HG03108 (cell line): Measurements from ENCODE around the gene ZNRF3.

Experiments
- ATAC-seq: cut with Tn5 transposase; IDR thresholded peaks from one replicate; pipeline ENCODE4 v1.9.1; 2021; ENCODE audit warnings: moderate library complexity; ENCODE audit not compliant: unreplicated experiment

The ZNRF3 gene

DNA sequence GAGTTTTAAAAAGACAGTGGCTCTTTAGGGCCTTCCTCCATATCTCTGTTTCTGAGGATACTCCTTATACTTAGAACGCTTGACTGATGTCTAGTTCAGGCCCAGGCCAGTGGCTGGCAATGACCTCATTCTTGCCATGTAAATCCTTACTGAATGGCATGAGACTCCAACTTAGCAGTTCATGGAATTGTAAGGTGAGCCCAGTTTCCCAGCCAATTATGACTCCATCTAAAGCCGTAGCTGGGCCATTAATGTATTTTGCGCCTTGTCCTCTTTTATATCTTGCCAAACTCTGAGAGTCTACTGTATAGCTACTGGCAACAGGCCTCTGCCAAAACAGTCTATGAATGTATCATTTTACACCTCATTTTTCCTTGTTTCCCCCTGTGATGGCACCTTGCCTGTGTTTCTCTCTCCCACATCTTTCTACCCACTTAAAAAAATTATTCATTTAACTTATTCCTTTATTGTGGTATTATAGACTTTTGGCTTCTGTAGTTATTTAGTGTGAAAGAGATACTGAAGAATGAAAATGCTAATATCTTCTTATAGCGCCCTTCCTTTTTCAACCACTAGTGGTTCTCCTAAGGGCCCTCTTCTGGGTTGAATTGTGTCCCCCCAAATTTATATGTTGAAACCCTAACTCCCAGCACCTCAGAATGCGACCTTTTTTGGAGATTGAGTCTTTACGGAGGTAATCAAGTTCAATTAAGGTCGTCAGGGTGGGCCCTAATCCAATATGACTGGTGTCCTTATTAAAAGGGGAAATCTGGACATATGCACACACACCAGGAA is 67.4 kb downstream of the ZNRF3 start:
- no peak for ATAC-seq

DNA sequence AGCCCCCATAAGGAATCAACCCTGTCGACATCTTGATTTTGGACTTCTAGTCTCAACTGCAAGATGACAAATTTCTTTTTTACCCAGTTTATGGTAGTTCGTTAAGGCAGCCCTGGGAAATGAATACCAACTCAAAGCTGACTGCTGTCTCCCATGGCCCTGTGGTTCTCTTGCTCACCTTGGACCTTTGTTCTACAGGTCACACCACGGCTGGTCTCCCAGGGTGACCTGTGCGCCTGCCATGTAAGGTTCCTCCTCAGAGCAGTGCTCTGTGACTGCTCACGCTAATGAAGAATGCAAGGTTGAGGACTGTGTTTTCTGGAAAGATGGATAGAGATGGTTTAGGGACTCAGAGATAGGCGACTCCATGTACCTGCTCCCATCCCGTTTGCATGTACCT is 68.2 kb downstream of the ZNRF3 start:
- no peak for ATAC-seq

DNA sequence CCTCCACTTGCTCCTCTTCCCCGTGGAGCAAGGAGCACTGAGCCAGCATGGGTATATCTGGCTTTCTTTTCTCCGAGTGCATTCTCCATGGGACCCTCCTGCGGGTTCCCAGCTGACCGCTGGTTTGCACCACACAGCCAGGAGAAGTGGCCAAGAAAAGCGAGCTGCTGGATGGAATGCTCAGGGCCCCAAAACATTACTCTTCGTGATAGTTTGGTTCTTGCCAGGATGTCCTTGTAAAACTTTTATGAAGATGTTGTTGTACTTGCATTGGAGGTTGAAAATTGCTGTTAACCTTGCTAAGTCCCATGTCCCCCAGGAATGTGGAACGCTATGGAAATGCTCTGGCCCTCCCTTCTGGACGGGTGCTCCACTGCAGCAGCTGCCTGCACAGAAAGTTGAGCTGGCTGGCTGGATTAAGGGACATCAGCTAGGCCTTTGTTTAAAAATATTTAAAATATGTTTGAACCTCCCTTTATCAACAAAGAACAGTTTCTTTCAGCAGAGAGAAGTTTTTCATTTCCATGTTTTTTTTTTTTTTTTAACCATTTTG is 68.7 kb downstream of the ZNRF3 start:
- ATAC-seq, result no peak

DNA sequence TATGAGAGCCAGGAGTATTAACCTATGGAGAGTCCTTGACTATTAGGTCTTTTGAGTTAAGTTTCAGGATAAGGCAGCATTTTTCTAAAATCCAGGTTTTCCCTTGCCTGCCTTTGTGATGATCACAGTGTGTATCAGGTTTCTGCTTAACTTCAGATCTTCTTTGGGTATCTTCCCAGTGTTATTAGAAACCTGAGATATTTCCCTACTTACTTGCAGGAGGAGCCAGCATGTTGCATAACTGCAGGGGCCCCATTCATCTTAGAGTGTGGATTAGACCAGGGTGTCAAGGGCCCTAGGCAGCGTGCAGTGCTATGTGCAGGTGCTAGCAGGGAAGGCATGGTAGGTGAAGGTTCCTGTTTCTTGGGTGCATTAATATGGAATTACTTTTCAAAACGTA is 69.5 kb downstream of the ZNRF3 start:
- ATAC-seq, result no peak

DNA sequence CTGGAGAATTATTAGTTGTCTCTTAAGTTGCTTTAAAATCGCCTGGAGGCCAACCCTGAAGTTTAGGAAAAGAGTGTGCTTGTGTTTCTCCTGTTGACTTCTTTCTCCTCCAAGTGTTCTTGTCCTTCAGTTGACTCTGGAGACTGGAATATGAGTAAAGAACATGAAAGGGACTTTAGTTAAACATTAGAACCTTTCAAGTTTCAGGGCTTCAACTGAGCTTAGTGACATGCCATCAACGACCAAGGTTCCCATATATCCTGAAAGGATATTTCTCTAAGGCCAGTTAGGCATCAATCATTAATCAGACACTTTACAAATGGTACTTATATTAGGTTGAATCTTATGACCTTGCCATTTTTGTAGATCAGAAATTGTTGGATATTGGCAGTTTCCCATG is 70.0 kb downstream of the ZNRF3 start:
- ATAC-seq, result no peak

DNA sequence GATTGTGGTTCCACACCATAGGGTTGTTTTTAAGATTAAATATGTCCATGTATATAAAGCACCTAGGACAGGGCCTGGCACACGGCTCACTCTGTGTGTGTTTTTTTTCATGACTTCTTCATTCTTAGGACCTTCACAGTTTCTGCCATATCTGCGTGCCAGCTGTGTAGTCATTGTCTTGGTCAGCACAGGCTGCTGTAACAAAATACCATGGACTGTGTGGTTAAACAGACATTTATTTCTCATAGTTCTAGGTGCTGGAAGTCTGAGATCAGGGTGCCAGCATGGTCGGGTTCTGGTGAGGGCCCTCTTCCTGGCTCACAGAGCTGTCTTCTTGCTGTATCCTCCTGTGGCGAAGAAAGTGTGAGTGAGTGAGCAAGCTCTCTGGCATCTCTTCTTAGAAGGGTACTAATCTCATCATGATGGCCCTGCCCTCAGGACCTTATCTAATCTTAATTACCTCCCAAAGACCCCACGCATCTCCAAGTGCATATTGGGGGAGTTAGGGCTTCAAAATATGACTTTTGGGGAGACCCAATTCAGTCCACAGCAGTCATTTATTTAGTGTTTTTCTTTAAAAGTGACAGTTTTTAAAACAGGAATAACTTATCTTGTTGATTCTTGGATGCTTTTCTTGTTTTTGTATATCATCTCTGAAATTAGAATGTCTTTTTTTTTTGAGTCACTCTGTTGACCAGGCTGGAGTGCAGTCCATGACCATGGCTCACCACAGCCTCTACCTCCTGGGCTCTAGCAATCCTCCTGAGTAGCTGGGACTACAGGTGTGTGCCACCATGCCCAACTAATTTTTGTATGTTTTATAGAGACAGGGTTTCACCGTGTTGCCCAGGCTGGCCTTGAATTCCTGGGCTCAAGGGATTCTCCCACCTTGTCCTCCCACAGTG is 70.9 kb downstream of the ZNRF3 start:
- ATAC-seq, result no peak

DNA sequence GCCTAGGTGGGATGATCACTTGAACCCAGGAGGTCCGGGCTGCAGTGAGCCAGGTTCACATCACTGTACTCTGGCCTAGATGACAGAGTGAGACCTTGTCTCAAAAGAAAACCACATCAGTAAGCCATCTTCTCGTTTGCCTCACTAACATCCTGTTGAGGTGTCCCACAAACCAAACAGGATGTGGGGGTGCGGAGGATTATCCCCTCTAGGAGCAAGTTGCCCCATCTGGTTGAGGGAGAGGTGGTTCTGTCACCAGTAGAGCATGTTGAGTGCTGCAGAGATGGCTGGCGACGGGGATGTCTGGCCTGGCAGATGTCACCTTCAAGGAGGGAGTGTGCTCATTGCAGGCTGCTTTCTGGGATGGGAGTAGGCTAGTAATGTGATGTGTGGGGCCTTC is 72.4 kb downstream of the ZNRF3 start:
- no peak for ATAC-seq

DNA sequence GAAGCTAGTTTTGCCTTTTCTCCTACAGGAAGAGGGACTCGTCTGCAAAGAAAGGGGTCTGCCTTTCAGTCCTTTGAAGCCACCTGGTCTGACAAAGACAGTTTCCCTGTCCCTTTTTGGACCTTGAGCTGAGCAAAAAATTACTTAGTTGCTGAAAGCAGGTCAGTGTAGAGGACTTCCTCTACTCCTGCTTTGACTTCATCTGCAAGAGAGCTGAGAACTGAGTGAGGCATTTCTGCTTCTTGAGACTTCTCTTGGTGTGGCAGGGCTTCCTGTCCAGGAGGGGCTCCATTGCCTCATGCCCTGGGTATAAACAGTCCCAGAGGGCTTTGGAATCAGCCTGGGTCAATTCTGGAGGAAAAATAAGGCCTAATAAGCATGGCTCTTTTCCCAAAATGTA is 73.1 kb downstream of the ZNRF3 start:
- ATAC-seq, result no peak

DNA sequence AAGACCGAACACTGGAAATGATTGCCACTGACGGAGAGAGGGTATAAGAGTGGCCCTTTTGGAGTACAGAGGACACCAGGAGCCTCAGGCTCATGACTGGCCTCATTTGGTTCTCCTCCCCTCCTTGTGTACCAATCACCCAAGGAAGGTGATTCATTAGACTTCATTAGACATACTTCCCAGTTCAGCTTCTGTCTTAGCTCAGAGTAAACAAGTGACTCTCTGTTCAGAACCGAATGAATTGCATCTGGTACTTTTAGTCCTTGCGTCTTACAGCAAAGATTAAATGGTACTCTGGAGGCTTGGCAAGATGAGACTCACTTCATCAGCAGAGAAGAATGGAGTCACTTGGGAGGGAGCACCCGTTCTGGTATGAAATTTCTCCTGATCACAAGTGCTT is 75.2 kb downstream of the ZNRF3 start:
- ATAC-seq, result no peak

DNA sequence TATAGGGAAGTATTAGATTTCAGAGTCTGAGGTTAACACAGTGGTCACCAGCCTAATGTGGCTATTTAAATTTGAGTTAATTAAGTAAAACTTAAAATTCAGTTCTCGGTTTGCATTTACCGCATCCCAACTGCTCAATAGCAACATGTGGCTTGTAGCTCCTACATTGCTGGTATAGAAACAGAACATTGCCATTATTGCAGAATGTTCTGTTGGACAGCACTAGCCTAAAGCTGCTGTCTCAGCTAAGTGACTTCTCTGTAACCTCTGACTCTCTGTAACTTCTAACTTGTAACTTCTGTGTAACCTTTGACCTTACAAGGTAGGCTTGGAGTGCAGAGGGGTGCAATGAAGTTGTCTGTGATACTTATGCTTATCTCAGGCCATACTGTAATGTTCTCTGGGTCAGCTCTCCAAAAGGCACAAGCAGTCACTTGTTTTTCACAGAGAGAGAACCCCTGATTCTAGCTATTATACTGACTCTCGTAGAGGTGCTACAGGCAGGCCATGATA is 78.7 kb downstream of the ZNRF3 start:
- no peak for ATAC-seq

DNA sequence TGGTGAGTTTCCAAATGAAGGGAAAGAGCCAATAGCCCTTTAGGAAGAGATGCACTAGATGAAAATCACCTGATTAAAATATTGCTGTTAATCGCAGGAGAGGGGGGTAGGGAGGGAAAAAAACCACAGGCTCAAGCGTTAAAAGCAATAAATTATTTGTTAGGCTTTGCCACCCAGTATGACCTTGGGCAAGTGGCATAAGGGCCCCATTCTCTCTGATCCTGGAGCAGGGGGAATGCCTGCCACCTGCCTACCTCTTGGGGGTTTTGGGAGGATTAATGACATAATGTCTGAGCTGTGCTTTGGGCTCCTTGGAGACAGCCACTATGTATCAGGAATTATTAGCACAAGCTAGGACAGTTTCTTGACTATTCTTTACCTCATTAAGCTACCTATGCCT is 80.0 kb downstream of the ZNRF3 start:
- no peak for ATAC-seq

DNA sequence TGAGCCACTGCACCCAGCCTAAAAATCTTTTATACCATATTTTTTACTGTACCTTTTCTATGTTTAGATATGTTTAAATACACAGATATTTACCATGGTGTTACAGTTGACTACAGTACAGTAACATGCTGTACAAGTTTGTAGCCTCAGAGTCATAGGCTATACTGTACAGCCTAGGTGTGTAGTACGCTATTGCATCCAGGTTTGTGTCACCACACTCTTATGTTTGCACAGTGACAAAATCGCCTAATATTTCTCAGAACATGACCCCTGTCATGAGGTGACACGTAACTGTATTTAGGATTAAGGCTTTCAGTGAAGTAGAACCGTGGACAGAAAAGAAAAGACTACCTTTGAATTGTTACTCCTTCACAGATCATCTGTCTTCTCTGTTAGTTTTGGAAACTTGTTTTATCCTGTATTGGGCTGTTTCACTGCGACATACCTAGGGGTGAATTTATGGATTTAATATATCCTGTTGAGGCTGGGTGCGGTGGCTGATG is 83.8 kb downstream of the ZNRF3 start:
- ATAC-seq, result no peak

DNA sequence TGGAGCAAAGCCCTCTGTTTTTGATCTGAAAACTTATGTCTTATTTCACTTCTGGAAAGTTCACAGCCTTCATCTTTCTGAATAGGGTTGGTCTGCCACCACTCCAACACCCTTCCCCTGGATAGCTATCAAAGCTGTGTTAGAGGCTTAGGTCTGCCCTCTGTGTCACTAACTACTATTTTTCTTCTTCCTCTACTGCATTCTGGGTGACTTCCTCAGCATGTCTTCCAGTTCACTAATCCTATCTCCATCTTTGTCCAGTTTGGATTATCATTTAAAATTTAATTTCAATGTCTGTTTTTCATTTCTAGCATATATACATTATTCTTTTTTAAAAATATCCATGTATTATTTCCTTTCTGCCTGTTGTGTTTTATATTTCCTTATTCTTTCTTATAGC is 84.6 kb downstream of the ZNRF3 start:
- no peak for ATAC-seq

DNA sequence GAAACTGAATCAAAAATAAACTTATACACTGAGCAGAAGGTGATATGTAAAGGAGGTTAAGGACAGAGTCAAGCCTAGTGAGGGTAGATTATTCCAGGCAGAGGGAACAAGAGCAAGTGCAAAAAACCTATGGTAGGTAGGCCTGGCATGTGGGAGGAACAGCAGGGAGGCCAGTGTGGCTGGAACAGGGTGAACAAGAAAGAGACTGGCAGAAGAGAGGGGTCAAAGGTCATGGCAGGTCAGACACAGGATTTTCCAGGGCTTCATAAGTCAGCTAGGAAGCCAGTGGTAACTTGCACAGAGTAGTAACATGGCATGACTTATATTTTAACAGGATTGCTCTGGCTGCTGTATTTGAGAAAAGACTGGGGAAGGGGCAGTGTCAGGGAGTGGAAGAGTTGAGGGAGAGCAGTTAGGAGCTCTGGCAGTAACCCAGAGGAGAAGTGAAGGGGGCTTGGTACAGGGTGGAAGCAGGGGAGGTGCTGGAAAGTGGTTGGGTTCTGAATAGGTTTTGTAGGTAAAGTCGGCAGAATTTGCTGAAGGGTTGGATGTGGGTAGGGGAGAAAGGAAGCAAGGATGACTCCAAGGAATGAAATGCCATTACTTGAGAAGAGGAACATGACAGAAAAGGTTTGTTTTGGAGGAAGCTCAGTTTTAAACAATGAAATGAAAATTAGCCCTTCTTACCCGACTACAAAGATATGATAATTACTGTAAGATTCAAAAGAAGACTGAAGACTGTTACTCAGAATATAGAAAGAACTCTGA is 86.2 kb downstream of the ZNRF3 start:
- ATAC-seq, result no peak

DNA sequence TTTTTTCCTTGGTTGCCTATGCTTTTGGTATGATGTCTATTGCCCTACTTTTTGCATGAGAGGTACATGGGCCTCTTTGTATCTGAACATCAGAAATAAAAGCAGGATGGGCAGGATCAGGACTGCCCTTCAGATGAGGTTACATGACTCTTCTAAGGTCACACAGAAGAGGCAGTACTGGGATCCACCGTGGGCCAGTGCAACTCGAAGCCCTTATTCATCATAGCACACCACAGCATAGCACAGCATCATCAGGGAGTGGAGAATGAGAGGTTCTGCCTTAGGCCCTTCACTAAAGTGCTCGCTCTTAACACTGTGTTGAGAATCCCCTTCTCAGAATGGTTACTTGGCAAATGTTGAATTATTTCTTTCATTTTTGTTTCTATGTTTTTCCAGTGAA is 90.0 kb downstream of the ZNRF3 start:
- no peak for ATAC-seq

DNA sequence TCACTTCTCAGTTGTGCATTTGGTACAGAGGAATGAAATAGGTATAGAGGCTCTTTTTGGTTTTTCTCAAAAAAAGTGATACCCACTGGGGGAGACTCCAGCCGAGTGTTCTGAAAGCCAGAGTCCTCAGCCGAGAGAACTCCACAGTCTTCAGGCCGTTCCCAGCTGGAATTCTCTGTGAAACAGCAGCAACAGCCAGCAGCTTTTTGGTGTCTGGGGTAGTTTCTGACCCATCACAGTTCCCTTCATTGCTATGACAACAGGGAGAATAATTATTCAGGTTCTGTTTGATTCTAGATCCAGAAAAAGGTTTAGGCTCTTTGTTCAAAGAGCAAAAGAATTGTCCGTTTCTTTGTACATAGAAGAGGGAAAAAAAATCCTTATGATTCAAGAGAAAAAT is 93.7 kb downstream of the ZNRF3 start:
- no peak for ATAC-seq

DNA sequence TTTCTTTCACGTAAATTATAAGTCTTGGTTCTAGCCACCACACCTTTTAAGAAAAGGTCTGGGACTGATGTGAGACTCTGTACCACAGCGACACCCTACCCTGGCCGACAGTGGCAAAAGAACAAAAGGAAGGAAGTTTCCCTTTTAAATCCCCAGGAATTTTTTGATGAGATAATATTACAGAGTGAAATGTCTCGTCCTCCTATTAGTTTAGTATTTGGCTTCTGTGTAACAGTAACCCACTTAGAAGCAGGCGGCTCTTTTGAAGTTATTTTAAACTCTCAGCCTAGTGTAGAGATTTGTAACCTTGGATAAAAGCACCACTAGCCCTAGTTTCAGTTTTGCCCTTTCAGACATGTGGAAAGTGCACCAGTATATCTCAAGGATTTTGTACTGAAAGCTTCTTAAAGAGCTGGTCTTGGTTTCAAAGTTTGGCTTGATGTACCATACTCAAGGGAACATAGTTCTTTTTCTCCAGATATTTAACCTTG is 94.2 kb downstream of the ZNRF3 start:
- no peak for ATAC-seq

DNA sequence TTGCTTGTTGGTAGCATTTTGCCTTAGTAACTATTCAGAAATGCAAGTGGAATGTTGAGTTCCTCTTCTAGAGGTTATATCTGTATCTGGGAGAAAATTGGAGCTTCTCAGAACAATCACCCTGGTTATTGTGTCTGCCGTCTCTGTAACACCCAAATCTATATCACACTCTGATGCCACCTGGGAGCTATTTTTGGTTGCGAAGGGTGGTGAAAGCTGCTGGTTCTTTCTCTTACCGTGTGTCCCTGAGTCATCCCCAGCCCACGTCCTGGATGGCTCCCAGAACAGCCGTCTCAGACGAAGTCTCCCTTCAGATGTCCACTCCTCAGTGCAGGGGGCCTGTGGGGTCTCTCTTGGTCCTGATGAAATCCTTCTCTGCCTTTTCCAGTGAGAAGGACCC is 94.8 kb downstream of the ZNRF3 start:
- no peak for ATAC-seq

DNA sequence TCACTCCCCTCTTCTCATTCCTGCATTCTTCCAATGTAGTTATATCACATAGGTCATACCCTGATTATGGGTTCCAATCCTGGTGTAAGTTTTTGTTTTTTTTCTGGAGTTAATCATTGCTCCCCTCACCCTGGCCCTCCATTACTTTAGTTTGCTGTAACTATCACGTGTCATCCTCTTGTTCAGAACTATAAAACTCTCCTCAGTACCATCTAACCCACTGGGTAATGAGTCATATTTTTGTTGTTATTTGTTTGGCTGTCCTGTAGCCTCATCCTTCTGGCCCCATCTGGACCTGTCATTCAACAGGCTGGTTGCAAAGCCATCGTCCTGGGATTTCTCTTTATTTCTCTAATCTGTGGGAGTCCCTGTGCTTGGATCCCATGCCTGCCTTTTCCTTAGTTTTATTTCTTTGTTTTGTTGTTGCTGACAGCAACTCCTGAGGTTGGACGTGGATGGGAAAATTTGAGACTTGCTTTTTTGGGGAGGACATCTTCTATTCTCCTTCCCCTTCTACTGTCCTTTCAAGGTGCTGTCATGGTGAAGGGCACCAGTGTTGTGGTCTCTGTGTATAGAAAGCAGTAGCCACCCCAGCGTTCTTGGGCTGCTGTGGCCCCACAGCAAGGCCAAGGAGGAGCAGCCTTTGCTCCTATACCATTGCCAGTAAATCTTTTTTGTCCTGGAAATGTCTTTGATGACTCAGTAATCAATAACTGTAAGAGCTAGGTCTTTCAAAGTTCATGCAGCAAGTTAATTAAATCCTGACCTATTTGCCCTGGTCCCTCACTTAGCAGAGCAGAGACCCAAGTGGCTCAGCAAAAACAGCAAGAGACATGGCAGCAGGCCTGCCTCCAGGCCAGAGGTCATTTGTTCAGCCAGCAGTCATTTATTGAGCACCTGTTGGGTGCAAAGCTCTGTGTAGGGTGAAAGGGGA is 95.8 kb downstream of the ZNRF3 start:
- ATAC-seq, result no peak

DNA sequence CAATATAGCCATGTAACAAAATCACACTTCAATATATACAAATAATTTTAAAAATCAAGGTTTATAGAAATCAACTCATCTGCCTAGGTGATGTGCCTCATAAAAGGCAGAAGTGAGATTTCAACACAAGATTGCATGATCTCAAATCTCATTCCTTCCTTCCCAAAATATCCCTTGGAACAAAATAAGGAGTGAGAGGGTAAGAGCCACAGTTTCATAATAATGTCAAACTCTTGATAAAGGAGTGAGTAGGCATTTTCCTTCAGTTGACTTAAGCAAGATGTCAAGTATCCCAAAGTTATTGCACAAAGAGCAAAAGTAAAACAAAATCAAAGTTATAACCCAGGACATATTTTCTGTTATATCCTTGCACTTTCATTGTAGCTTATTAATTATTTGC is 97.0 kb downstream of the ZNRF3 start:
- ATAC-seq, result no peak
